CD4-positive, alpha-beta T cell treated with Interleukin-15 for 1 hour (primary cell): ENCODE results near the gene ERC2.

Experiments used
- DNase-seq: peaks from one replicate; pipeline ENCODE4 v3.0.0-alpha.2; 2020

Gene ERC2

DNA sequence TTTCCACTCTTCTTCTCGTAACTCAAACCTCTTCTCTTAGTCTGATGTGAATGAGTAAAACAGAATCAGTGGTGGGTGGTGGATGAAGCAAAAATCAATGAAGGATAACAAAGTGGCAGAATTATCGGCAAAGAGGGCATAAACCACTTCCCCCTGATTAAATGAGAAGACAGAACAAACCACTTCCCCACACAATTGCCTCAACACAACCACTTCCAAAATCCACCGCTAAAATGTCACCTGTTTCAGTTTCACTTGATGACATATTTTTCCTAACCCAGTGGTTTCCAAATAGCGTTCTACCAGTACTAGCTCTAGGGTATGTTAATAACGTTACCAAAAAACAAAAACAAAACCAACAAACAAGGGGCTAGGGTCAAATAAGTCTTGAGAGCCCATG, 502.5 kb downstream of the ERC2 start:
- DNase-seq, result no peak

DNA sequence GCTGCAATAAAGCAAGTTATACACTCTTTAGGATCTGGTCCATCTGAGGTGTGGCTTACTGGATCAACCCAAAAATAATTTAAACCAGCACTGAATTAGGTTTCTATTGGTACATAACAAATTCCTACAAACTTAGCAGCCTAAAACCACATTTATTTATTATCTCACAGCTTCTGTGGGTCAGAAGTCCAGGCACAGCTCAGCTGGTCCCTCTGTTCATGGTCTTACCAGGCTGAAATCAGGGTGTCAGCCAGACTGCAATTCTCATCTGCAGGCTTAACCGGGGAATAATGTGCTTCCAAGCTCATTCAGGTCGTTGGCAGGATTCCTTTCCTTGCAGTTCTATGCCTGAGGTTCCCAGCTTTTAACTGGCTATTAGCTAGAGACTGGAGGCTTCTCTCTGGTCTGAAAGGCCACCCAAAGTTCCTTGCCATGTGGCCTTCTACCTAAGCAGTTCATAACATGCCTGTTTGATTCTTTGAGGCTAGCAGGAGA, 503.7 kb downstream of the ERC2 start:
- no peak for DNase-seq

DNA sequence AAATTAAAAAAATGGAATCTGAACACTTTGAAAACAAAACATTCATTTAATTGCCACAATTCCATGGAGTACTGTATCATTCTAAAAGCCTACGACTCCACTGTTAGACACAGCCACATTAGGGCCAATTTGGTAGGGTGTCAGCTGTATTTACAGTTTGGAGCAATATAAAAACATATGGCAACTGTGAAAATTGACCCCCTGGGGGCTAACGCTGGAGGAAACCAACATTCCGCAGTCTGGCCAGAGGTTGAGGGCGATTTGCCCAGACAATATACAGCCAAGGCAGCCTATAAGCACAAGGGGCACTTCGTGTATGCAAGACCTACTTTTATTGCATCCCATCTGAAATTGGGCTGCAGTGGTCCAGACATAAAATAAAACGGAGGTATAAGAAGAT, 504.7 kb downstream of the ERC2 start:
- DNase-seq, result no peak

DNA sequence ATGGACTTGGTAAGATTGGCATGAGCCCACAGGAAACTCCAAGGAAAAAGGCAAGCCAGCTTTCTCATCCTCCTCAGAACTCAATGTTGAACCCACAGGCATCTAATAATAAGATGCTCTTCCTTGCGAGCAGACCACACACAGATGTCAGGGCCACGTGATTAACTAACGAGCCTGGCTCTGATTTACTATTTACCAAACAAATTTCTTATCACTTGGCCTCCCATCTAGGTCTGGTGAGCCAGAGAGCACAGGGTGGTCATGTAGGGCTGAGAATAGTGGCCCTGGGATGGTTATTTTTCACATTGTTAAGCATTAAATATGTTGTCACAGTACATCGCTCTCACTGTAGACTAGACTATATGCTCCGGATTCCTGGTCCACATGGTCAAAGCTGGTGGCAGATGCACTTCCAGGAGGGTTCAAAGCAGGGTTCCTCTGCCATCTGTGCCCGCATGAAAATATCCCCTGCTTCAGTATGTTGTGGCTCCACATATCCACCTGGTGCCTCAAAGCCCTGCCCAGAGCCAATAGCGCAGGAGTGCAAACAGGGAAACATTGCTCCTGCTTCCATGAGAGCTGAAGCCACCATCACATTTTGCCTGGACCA, 508.7 kb downstream of the ERC2 start:
- no peak for DNase-seq

DNA sequence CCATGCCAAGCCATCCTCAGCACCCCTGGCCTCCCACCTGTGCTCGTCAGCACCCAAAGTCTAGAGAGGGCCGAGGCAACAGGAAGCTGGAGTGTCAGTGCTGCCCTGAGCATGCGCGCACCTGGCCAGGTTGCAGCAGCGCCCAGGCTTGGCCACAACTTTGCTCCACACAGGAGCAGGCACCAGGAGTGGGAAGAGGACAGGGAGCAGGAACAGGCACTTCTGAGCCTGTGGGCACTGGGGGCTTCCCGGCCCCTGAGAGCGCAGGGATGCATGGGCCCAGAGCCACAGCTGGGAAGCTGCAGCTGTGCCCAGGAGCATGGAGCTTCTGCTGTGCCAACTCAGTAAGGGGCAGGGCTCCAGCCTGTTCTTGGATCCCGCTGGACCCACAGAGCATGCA, 509.7 kb downstream of the ERC2 start:
- no peak for DNase-seq

DNA sequence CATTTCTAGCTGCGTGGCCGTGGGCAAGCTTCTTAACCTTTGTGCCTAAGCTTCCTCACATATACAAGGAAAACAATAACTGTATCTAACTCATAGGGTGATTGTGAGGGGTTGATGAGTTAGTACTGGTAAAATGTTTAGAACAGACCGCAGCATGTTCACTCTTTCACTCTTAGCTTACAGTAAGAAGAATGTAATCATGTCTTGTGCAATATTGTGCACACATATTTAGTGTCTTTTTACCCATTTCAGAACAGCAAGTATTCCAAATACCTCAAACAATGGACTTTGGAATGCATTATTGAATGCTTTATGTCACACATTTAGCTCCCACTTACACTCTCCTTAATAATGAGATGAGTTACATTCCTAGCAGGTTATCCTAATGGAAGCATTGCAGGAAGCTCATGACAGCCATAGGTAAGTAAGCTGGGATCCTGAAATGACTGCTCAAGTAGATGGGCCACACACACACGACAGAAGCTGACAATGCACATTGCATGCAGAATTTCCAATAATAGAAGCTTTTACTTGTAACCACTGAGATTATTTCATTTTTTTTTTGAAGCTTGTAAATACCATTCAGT, 512.3 kb downstream of the ERC2 start:
- no peak for DNase-seq

DNA sequence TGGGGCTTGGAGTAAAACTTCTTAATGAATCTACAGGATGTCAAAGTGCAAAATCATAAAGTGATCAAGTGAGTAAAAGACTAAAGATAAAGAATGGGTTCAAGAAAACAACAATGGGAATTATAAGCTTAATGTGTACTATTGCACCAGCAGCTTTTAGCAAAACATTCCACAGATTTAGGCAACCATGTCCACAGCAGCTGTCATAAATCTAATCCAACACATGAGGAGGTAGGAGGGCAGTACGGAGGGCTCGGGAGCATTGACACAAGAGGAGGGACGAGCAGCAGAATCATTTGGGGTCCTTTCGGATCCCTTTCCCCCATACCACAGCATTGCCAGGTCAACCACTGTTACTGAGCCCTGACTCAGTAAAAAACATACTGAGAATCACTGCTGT, 516.9 kb downstream of the ERC2 start:
- DNase-seq, result no peak

DNA sequence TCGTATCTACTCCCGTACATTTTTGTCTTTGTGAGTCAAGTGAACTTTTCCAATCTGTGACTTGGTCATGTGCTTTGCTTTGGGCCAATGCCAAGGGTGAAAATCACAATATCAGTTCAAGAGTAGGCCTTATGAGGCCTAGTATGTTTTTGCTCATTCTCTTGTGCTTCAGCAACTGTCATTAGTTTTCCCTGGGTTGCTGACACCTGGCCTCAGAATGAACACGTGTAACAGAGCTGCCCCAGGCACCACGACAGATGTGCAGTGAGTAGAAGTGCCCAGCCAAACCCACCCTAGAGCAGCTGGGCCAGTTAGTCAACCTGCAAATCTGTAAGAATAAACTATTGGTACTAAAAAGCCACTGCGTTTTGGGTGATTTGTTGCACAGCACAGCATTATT, 520.9 kb downstream of the ERC2 start:
- DNase-seq, result no peak

DNA sequence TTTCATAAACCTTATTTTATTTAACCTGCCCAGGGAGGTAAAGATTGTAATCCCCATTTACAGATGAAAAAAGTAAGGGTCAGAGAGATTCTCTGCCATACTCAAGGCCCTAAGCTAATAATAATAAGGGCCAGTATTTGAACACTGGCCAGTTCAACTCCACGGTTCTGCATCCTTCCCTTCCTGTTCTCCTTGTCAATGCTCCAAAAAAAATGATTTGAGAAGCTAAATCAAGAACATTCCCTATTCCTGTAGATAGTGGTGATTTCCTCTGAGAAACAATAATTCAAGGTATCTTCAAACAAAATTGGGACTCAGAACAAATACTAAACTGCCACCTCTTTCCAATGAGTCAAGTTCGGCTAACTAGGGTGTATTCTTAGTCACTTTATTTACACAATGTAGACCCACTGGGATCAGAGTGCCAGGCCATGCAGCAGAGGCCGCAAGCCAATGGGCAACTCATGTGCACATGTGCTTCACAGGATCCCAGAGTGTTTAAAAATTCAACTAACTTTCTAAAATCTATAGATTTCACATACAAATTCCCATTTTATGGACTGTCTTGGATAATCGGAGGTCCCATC, 521.6 kb downstream of the ERC2 start:
- no peak for DNase-seq

DNA sequence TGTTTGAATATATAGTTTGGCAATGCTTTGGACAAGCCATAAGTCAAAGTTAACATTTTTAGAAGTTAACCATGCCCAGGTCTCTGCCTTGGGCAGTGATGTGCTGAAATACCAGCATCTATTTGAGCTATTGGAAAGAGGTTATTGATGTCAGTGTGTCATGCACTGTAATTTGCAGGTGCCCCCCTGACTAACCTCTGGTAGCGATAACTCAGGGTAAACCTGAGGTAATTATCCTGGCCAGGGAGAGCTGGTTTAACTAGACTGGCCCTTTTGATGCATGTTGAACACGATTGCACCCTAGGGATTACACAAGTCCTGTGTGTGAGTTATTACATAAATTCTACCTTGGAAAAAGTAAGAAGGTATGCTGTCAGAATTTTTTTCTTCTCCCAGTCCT, 525.4 kb downstream of the ERC2 start:
- no peak for DNase-seq

DNA sequence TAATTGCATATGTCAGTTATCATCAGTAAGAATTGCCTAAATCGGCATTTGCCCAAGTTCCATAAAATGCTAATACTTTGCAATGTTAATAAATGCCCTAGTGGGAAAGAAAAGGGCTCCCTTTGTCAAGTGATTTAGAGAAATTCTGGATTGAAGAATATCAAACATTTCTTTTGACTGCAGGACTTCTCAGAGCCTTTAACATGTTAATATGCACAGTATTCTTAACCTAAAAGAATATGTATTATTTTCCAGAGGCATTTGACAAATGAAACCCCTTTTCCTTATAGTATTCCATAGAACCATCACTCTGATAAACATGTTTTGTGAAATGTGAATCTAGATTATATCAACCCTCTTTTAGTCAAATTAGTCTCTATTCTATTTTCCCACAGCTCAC, 529.0 kb downstream of the ERC2 start:
- no peak for DNase-seq

DNA sequence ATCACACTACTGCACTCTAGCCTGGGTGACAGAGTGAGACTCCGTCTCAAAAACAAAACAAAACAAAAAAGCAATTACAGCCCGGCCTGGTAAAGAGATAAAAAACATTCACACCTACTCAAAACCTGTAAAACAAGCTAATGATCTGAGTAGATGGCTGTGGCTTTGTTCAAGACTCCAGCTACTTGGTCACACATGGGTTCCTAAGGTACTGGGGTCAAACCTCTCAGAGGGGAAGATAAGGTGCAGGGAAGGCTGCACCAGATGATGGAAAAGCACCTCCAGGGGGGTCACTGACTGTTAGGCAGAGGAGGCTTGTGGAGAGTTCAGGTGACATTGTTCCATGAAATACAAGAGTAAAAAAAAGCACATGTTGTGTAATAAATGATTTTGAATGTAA, 531.0 kb downstream of the ERC2 start:
- no peak for DNase-seq

DNA sequence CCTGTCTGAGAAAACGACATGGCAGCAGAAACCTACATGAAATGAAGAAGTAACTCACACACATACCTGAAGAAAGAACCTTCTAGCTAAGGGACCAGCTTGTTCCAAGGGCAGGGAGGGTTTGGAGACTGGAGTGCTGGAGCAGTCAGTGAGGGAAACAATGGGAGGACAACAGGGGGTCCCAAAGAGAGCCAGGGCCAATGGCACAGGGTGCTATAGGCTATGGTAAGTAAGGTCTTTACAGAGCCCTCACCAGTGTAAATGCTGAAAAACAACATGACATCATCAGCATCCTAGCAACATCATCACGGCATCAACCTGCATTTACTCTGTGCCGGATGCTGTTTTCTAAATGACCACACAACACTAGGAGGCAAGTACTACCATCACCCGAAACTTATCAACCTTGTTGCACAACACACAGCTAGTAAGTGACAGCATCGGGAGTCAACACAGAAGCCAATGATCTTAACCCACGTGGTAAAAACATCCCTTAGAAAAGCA, 531.7 kb downstream of the ERC2 start:
- DNase-seq, result no peak

DNA sequence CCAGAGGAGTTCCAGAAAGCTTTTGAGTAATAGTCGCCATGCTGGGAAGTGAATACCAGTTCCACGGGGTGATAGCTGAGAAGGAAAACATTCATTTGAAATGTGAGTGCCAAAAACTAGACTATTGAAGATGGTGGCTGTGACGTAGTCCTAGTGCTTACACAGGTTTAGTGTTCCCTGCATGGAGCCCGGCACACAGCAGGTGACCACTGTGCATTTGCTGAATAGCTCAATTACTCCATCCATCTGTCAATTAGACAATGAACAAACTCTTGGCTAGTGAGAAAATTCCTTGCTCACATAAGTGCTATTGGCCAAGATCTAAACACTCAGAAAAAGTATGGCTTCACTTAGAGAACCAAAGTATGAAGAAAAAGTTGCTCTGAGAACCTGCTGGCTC, 533.0 kb downstream of the ERC2 start:
- no peak for DNase-seq

DNA sequence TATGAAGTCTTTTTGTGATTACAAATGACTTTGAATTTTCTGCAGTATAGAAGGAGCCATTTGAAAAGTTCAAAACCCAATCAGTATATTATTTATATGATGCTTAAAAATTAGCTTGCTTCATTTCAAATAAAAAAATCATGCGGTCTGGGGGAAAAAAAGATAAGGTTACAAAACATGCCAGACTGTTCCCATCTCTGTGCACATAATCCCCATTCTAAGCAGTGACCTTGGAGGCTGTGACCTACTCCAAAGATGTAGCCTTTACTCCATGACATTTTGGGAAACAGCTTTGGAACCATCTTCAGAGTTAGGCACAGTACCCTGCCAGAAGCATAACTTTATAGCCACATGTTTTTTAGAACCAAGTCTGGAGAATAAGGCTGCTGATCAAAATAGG, 533.5 kb downstream of the ERC2 start:
- no peak for DNase-seq

DNA sequence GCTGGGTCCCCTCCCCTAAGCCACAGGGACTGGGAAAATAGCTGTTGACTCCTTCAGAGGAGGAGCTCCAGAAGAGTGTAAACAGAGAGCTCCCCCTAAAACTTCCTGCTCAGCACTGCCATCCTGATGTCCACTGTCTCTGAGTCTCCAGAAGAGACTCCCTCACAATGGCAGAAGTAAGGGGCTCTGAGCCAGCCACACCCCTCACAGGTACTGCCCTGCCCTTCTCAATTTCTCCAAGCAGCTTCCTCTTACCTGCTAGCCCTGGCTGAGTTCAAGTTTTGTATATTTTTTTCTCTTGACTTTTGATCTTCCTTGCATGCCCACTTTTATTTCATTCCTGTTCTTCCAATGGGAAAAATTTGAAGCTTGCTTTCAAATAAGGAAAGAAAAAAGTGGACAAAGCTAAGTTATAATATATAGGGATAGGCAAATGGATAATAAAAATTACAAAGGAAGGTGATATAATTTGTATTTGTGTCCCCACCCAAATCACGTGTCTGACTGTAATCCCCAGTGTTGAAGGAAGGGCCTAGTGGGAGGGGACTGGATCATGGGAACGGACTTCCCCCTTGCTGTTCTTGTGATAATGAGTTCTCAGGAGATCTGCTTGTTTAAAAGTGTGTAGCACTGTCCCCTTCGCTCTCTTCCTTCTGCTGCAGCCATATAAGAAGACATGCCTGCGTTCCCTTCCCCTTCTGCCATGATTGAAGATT, 539.0 kb downstream of the ERC2 start:
- no peak for DNase-seq

DNA sequence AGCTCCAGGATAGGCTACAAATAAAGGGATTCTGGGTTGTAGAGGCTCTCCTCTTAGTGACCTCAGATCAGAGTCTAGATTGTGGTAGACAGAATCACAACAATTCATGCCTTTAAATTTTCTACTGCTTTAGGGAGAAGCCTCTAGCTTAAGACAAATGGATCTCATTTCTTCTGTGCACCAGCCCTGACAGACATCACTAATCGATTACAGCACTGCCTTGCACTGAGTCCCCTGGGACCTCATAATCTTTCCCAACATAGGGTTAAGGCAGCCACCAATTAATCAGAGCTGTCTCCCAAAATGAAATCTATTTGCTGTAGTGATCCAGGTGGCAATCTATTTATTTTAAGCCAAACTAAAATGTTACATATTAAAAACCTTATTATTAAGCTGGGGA, 544.6 kb downstream of the ERC2 start:
- no peak for DNase-seq

DNA sequence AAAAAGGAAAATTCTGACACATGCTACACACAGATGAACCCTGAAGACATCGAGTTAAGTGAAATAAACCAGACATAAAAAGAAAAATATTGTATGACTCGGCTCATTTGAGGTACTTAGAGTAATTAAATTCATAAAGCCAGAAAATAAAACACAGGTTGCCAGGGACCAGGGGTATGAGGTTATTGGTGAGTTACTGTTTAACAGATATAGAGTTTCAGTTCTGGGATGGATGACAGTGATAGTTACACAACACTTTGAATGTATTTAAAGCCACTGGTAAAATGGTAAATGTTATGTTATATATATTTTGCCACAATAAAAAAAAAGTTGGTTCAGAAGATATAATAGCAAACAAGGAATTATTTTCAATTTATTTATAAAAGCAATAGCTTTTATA, 545.1 kb downstream of the ERC2 start:
- DNase-seq, result no peak

DNA sequence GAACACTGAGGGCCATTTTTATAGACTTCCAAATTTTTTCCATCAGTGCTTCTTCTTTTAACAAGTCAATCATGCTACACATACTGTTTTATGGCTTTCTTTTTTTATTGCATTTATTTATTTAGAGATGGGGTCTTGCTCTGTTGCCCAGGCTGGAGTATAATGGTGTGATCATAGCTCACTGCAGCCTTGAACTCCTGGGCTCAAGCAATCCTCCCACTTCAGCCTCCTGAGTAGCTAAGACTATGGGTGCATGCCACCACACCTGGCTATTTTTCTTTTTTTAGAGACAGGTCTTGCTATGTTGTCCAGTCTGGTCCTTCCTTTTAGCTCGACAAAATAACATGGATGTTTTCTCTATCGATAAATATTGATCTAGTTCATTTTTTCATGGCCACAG, 555.4 kb downstream of the ERC2 start:
- no peak for DNase-seq

DNA sequence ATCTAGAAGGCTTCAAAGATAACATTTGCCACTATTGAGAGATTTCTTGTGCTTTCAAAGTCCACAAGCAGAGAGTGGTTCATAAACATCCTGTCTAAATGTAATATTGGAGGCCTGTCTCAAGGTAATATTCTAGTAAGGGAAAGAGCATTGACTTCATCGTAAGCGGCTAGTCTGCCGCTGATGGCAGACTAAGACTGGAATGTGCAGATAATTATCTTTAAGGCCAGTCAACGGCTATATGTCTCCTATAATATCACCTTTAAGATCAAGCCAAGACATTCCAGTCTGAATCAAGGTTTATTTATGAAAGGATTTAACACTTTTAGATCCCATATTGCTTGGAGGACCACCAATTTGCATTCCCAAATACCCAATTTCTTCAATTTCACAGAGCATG, 557.0 kb downstream of the ERC2 start:
- DNase-seq, result no peak

DNA sequence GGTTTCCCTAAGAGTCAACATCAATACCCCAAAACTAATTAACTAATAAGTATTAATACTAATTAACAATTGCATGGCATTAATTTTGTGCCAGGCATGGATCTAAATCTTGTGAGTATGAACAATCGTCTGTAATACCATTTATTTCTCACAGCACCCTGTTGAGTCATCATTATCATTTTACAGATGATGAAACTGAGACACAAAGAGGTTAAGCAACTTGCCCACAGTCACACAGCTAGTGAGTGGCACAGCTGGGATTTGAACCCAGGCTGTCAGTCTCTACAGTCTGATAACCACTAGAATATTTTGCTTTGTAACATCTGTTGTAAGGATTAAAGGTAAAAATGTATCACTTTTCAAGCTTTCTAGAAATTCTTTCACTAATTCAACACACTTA, 557.7 kb downstream of the ERC2 start:
- DNase-seq, result no peak

DNA sequence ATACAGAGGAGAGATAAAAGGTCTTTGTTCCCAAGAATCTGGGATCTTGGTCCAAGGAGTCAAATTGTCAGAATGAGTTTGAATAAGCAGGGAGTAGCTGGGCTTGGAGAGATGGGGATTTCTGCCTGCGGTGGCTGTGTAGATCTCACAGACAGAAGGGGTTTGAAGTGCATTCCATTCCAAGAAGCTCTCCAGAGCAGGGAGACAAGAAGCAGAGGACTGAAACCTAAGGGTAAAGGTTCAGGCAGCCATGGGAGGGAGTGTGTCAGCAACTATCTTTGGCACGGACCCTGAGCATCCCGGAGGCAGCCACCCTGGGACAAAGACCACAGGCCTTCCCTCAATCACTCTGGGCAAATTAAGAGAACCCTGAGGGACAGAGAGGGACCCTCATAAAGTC, 558.9 kb downstream of the ERC2 start:
- no peak for DNase-seq

DNA sequence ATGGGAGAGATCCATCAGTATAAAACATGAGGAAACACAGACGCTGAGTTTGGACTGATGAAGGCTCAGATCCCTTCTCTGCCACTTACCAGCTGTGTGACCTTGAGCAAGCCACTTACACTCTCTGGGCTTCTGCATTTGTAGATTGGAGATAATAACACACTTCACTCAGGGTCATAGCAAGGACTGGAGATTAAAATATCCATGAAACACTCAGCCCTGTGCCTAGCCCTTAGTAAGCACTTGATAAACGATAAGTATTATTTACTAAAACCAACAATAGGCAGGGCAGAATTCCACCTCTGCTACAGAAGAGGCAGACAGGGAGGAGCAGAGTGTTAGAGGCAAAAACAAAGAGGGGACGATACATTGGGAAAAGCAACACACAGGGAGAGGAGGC, 560.7 kb downstream of the ERC2 start:
- no peak for DNase-seq

DNA sequence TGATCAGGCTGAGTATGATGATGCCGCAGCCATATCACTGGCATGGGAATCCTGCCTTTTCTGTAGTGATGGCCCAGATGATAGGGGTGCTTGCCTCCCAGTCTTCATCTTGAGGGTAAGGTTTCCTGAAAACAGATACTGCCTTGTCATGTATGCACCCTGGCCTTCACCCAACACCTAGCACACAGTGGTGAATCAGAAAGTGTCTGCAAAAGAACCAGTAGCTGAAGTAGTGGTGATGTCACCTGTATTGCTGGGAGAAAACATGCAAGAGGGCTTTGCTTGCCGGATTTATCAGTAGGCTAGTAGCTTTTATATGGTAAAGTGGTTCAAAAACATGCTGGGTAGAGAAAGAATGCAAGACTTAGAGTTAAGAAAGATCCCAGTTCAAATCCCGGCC, 561.4 kb downstream of the ERC2 start:
- no peak for DNase-seq
